Upper lobe of left lung (tissue), 6 donors: ENCODE measurements around the gene CTNNB1. TPM values are rescaled to one million over a fixed set of nuclear protein-coding genes. Genes with fewer than 3 reads are reported as not detected.

Source experiments
- ATAC-seq, 2 donors: fragments of 200-7000 bp; cut with Tn5 transposase; one replicate each; pipeline ENCODE4 v1.9.1; 2022; ENCODE audit warnings: mild to moderate bottlenecking in 2 of 2, moderate library complexity in 2 of 2; ENCODE audit not compliant: low FRiP score in 2 of 2
- DNase-seq, 2 donors: peaks; one replicate each; pipeline ENCODE4 v3.0.0-alpha.2; 2019 to 2020
- H3K27ac ChIP-seq, 4 donors: fragments of 200-600 bp; sonication (generic); one replicate each; pipeline ENCODE4 v1.5.1; 2016 to 2019
- H3K27me3 ChIP-seq, 4 donors: fragments of 200-600 bp; sonication (generic); one replicate each; pipeline ENCODE4 v1.5.1; 2017 to 2019
- H3K36me3 ChIP-seq, 4 donors: fragments of 200-600 bp; sonication (generic); one replicate each; pipeline ENCODE4 v1.5.1; 2016 to 2019
- H3K4me1 ChIP-seq, 4 donors: fragments of 200-600 bp; sonication (generic); one replicate each; pipeline ENCODE4 v1.5.1; 2018 to 2019
- H3K4me3 ChIP-seq, 4 donors: fragments of 200-600 bp; sonication (generic); one replicate each; pipeline ENCODE4 v1.5.1; 2017 to 2019; ENCODE audit warnings: mild to moderate bottlenecking in 2 of 4, moderate library complexity in 1 of 4
- H3K9me3 ChIP-seq, 4 donors: fragments of 200-600 bp; sonication (generic); one replicate each; pipeline ENCODE4 v1.5.1; 2018 to 2019
- EP300 ChIP-seq, 4 donors: sonication (generic); formaldehyde crosslinking; IDR thresholded peaks; one replicate each; pipeline ENCODE4 v1.5.1; 2017; ENCODE audit warnings: antibody characterized with exemption in 4 of 4, control low read depth in 2 of 4
- POLR2A ChIP-seq, 4 donors: fragments of 450-650 bp; IDR thresholded peaks; one replicate each; pipeline ENCODE4 v1.5.1; 2016 to 2017; ENCODE audit warnings: antibody characterized with exemption in 4 of 4, mild to moderate bottlenecking in 2 of 4
- POLR2AphosphoS5 ChIP-seq, 2 donors: sonication (generic); formaldehyde crosslinking; IDR thresholded peaks; one replicate each; pipeline ENCODE4 v1.5.1; 2017; ENCODE audit warnings: antibody characterized with exemption in 2 of 2
- WGBS, 2 donors: methylation state at CpG; one replicate each; pipeline ENCODE4 v1.1.5; 2017 to 2018; 5-methylcytosine and 5-hydroxymethylcytosine counted together
- total RNA-seq, 6 donors: library from RNA; depleted of rRNA in 4 of 6; stranded (reverse); fragments of >200 nt in 4 of 6; gene quantifications; one replicate each; pipeline versions ENCODE4 v1.1.0 to v1.2.1, GENCODE V29; 2016 to 2021
- TF ChIP-seq, protein P1 (sequence below), 6 experiments: fragments of 450-650 bp in 4 of 6; fragments of 200-600 bp in 2 of 6; sonication (generic) in 2 of 6; IDR thresholded peaks; one replicate each; pipeline ENCODE4 v1.5.1; 2016 to 2019; ENCODE audit warnings: antibody characterized with exemption in 6 of 6
- donor health status: DM: no; HTN: no; CAD: no; lungs with moderate emphysema.
- donor health status: DM: no; HTN: yes; CAD: no; lungs with severe emphysema.

The CTNNB1 gene
- total RNA-seq, 6 donors from 2014 or later = 332 to 776 (median 412) TPM

DNA sequence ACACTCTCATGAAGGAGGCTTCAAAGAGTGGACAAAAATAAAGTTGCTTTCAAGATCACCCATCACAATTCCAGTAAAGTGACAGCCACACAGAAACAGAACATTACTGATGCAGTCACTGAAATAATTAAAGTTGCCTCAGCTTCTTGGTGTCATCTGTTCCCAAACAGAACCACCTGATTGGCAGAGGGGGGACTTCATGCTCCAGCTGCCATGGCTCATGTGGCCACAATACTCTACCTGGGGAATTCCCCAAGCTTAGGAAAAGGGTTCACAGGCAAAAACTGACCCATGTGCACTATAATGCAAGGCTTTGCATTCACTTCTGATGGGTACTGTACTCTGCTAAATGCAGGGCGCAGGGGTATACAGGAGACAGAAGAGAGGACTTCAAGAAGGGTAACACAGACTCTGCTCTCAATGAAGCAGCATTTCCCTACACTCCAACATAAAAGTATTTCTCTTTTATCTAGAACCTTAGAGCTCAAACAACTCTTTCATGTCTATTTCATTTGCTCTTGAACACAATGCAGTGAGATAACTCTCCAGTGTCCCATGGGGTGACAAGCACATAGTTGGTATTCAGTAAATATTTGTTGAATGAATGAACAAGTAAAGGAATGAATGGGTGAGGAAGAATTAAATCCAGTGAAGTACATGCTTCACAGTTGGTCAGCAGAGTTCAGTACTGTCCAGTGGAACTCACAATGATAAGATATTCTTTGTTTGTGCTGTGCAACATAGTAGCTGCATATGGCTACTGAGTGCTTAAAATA is 8.6 kb upstream of the CTNNB1 start:
- Histone ChIP-seq H3K27me3 (no peaks in the 10 kb centered on the region), H3K9me3 (no peaks in the 10 kb centered on the region), H3K36me3 (no peaks in the 10 kb centered on the region), H3K27ac (no peak overlapping the region), H3K4me3 (no peak overlapping the region), H3K4me1 (no peaks in the 10 kb centered on the region)
- no peak for DNase-seq
- WGBS, 2 donors = 94 to 100% methylated on average over 1 of the region's 1 CpG
- no peak for ATAC-seq
- TF ChIP-seq EP300 (IDR thresholded peaks at IDR 0.05) (no peak), POLR2AphosphoS5 (IDR thresholded peaks at IDR 0.05) (no peak), POLR2A (IDR thresholded peaks at IDR 0.05) (no peak)
- TF ChIP-seq, protein P1, sequence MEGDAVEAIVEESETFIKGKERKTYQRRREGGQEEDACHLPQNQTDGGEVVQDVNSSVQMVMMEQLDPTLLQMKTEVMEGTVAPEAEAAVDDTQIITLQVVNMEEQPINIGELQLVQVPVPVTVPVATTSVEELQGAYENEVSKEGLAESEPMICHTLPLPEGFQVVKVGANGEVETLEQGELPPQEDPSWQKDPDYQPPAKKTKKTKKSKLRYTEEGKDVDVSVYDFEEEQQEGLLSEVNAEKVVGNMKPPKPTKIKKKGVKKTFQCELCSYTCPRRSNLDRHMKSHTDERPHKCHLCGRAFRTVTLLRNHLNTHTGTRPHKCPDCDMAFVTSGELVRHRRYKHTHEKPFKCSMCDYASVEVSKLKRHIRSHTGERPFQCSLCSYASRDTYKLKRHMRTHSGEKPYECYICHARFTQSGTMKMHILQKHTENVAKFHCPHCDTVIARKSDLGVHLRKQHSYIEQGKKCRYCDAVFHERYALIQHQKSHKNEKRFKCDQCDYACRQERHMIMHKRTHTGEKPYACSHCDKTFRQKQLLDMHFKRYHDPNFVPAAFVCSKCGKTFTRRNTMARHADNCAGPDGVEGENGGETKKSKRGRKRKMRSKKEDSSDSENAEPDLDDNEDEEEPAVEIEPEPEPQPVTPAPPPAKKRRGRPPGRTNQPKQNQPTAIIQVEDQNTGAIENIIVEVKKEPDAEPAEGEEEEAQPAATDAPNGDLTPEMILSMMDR (IDR thresholded peaks at IDR 0.05) = no peak

DNA sequence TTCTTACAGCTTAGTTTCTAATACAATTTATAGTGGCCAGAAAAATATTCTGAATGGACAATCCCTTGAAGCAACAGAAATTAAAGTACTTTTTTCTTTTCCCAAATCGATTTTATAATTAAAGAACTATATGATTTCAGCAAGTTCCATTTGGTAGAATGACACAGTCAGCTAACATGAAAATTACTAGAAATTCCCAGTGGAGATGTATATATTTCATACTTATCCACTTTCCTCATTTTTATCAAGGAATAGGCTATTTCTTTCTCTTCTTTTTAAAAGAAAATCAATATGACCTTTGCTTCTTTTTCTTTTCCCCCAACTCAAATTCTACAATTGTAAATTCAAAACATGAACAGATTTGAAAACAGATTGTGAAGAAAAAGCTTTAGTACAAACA is 6.4 kb upstream of the CTNNB1 start:
- Histone ChIP-seq H3K9me3 (no peaks in the 10 kb centered on the region), H3K4me1 (no peaks in the 10 kb centered on the region), H3K27me3 (no peaks in the 10 kb centered on the region), H3K27ac (no peak overlapping the region), H3K4me3 (no peak overlapping the region), H3K36me3 (no peaks in the 10 kb centered on the region)
- no peak for ATAC-seq
- TF ChIP-seq POLR2AphosphoS5 (IDR thresholded peaks at IDR 0.05) (no peak), POLR2A (IDR thresholded peaks at IDR 0.05) (no peak), EP300 (IDR thresholded peaks at IDR 0.05) (no peak)
- TF ChIP-seq, protein P1 (IDR thresholded peaks at IDR 0.05) = no peak
- WGBS, 2 donors = 91% methylated on average over 1 of the region's 1 CpG
- no peak for DNase-seq

DNA sequence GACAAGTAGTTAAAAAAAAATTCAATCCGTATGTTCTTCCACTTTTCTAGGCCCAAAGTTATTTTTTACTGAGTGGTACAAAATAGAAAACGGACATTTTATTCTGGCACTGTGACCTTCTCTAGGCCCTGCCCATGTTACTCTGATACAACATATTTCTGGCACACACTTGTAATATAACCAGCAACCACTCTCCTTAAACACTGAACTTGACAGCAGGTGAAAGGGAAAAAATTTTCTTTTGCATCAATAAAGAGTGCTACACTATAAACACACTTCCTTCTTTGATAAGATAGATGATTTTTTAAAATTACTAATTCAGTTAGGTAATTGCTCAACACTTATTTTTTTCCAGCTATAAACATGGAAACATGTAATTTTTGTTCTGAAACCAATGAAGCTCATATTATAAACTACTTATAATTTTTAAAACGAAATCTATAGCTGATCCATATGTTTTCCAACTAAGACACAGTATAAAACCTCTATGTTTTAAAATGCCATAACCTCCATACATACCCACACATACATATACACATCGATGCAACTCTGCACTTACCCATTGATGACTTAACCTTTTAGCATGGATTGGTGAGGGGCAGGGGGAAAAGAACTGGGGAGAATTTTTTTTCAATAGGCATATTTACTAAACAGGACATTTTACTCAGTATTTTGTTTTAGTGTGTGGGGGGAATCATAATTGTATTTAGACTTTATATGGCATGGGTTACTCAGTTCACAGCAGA is 5.3 kb upstream of the CTNNB1 start:
- Histone ChIP-seq H3K36me3 (no peaks in the 10 kb centered on the region), H3K27me3 (no peaks in the 10 kb centered on the region), H3K27ac (no peak overlapping the region), H3K4me3 (no peak overlapping the region), H3K9me3 (no peaks in the 10 kb centered on the region), H3K4me1 (peaks cover 0 to 6% (median 0%) of the 10 kb centered on the region in 4 donors)
- DNase-seq (no peak), ATAC-seq (no peak)
- TF ChIP-seq POLR2A (IDR thresholded peaks at IDR 0.05) = no peak
- no peak for TF ChIP-seq EP300 (IDR thresholded peaks at IDR 0.05)
- TF ChIP-seq, protein P1 (IDR thresholded peaks at IDR 0.05) = no peak
- WGBS, 2 donors = 86 to 89% methylated on average over 4 of the region's 4 CpGs

DNA sequence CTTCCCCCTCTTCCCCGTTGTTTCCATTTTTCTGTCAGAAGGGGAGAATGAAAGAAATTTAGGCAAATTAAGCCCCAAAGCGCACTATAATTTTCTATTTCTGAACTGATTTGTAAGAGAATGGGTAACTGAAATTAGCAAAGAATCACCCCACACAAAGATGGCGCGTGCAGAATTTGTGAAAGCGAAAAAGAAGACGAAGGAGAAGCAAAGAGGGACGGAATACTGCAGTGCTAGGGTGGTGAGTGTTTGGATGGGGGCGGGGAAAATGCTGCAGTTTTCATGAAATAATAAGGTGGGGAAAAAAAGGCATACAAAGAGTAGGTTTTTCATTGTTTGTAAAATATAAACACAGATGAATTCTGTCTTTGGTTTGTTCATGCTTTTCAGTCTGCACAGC is 4.6 kb upstream of the CTNNB1 start:
- no peak for TF ChIP-seq EP300 (IDR thresholded peaks at IDR 0.05)
- no peak for TF ChIP-seq POLR2AphosphoS5 (IDR thresholded peaks at IDR 0.05)
- TF ChIP-seq, protein P1 (IDR thresholded peaks at IDR 0.05) = no peak
- no peak for TF ChIP-seq POLR2A (IDR thresholded peaks at IDR 0.05)
- no peaks in the 10 kb centered on the region for H3K27me3 ChIP-seq

More for the DNA sequence above, 4.6 kb upstream of the CTNNB1 start:
- DNase-seq (no peak), ATAC-seq (no peak)
- Histone ChIP-seq H3K4me1 (peaks cover 0 to 6% (median 0%) of the 10 kb centered on the region in 4 donors), H3K36me3 (no peaks in the 10 kb centered on the region), H3K4me3 (no peak overlapping the region), H3K27ac (no peak overlapping the region), H3K9me3 (no peaks in the 10 kb centered on the region)
- WGBS, 2 donors = 94% methylated on average over 8 of the region's 8 CpGs
